Measurements from ENCODE around the gene ATXN1. TPM values are rescaled to one million over a fixed set of nuclear protein-coding genes. Genes with fewer than 3 reads are reported as not detected.
A peak's percentile ranks its signal among the peaks of the same experiment; 100 is the strongest.

The ATXN1 gene
- polyA plus RNA-seq, 1 donor from 2014 or later = 28.2 TPM

GRCh38 chr6:16759646-16760515 is 1.4 kb downstream of the ATXN1 start:
- Histone ChIP-seq H4K20me1 (ENCODE audit: insufficient read depth) (no peaks in the 10 kb centered on the region), H3K9ac (ENCODE audit: low read length) (peak overlapping the region; percentile 97), H3K27ac (ENCODE audit: low read length) (peak overlapping the region; percentile 98), H3K9me3 (ENCODE audit: low read length) (no peaks in the 10 kb centered on the region), H3K4me2 (ENCODE audit: low read length) (peak overlapping the region; percentile 79), H3K9me2 (ENCODE audit: insufficient read depth, low read length) (no peaks in the 10 kb centered on the region), H3K79me2 (replicated peaks; ENCODE audit: insufficient read depth, low read length) (peaks cover 25% of the 10 kb centered on the region), H3K27me3 (ENCODE audit: insufficient read depth, low read depth, low read length) (no peaks in the 10 kb centered on the region), H3F3A (ENCODE audit: insufficient read depth, low read length, poor library complexity, severe bottlenecking) (peaks cover 11% of the 10 kb centered on the region), H3K4me3 (ENCODE audit: low read length) (peak overlapping the region; percentile 82), H2AFZ (ENCODE audit: low read depth, low read length) (peak overlapping the region; percentile 17), H3K36me3 (ENCODE audit: insufficient read depth, low read length) (no peaks in the 10 kb centered on the region)
- TF ChIP-seq POLR2AphosphoS5 (IDR thresholded peaks at IDR 0.05) = peak; percentile 88
- TF ChIP-seq MXI1 (conservative IDR thresholded peaks at IDR 0.05; ENCODE audit: poor library complexity, severe bottlenecking) = peak; percentile 41
- TF ChIP-seq EP300 (conservative IDR thresholded peaks at IDR 0.05; ENCODE audit: poor library complexity, severe bottlenecking) = no peak
- peak; percentile 35 for TF ChIP-seq CTCF (IDR thresholded peaks at IDR 0.05; ENCODE audit: poor library complexity, severe bottlenecking)
- TF ChIP-seq REST (IDR thresholded peaks at IDR 0.05; ENCODE audit: borderline replicate concordance) = peak; percentile 58
- TF ChIP-seq SMC3 (conservative IDR thresholded peaks at IDR 0.05; ENCODE audit: poor library complexity) = peak; percentile 50
- TF ChIP-seq EZH2 (IDR thresholded peaks at IDR 0.05; ENCODE audit: borderline replicate concordance, insufficient read depth, low read length, poor library complexity, severe bottlenecking) = no peak
- TF ChIP-seq TAF1 (IDR thresholded peaks at IDR 0.05; ENCODE audit: low read depth) = peak; percentile 76
- peak; percentile 40 for TF ChIP-seq RAD21 (conservative IDR thresholded peaks at IDR 0.05)

DNA sequence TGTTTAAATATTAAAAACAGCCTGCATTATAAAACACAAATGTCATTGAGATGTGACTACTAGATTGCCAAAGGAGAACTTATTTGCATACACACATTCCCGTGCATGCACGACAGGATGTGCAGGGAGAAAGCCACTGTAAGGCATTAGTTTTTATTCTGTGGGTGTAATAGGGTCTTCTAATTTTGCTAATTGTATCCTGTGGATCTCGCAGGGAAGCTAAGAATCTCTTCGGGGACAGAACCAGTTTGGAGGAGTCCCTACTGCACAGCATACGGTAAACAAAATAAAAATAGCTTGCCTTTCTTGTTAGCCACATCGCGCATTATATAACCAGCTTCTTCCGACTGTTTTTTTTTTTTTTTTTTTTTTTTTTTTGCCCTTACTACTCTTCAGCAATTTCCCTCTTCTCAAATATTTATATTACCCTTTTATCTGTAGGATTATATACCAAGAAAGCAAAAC is 2.0 kb downstream of the ATXN1 start:
- no peaks in the 10 kb centered on the region for H3K27me3 ChIP-seq (ENCODE audit: insufficient read depth, low read depth, low read length)
- H3K79me2 ChIP-seq (replicated peaks; ENCODE audit: insufficient read depth, low read length) = peaks cover 32% of the 10 kb centered on the region
- no peaks in the 10 kb centered on the region for H3K36me3 ChIP-seq (ENCODE audit: insufficient read depth, low read length)
- H3F3A ChIP-seq (ENCODE audit: insufficient read depth, low read length, poor library complexity, severe bottlenecking) = peaks cover 11% of the 10 kb centered on the region
- no peaks in the 10 kb centered on the region for H4K20me1 ChIP-seq (ENCODE audit: insufficient read depth)
- no peaks in the 10 kb centered on the region for H3K9me3 ChIP-seq (ENCODE audit: low read length)
- H3K4me3 ChIP-seq (ENCODE audit: low read length) = peak overlapping the region; percentile 82
- TF ChIP-seq MXI1 (conservative IDR thresholded peaks at IDR 0.05; ENCODE audit: poor library complexity, severe bottlenecking) = no peak
- TF ChIP-seq CTCF (IDR thresholded peaks at IDR 0.05; ENCODE audit: poor library complexity, severe bottlenecking) = no peak
- TF ChIP-seq EZH2 (IDR thresholded peaks at IDR 0.05; ENCODE audit: borderline replicate concordance, insufficient read depth, low read length, poor library complexity, severe bottlenecking) = no peak
- no peak for TF ChIP-seq REST (IDR thresholded peaks at IDR 0.05; ENCODE audit: borderline replicate concordance)
- TF ChIP-seq RAD21 (conservative IDR thresholded peaks at IDR 0.05) = no peak
- TF ChIP-seq EP300 (conservative IDR thresholded peaks at IDR 0.05; ENCODE audit: poor library complexity, severe bottlenecking) = no peak
- no peak for TF ChIP-seq SMC3 (conservative IDR thresholded peaks at IDR 0.05; ENCODE audit: poor library complexity)
- no peak for TF ChIP-seq POLR2AphosphoS5 (IDR thresholded peaks at IDR 0.05)
- no peak for TF ChIP-seq TAF1 (IDR thresholded peaks at IDR 0.05; ENCODE audit: low read depth)
- H2AFZ ChIP-seq (ENCODE audit: low read depth, low read length) = no peak overlapping the region
- H3K9me2 ChIP-seq (ENCODE audit: insufficient read depth, low read length) = no peaks in the 10 kb centered on the region
- H3K4me2 ChIP-seq (ENCODE audit: low read length) = peak overlapping the region; percentile 79
- peak overlapping the region; percentile 98 for H3K27ac ChIP-seq (ENCODE audit: low read length)
- H3K9ac ChIP-seq (ENCODE audit: low read length) = peak overlapping the region; percentile 97

All from neural cell (in vitro differentiated cells).